HL-60/S4 (cell line): Measurements from ENCODE around the gene BIRC2.

Source experiments
- in situ Hi-C: fragments of 300-500 bp; cut with MboI; formaldehyde crosslinking; loops from 2 replicates; pipeline ENCODE4 v1.14.3; 2022; ENCODE audit warnings: low sequenced_read_pairs

The BIRC2 gene

DNA sequence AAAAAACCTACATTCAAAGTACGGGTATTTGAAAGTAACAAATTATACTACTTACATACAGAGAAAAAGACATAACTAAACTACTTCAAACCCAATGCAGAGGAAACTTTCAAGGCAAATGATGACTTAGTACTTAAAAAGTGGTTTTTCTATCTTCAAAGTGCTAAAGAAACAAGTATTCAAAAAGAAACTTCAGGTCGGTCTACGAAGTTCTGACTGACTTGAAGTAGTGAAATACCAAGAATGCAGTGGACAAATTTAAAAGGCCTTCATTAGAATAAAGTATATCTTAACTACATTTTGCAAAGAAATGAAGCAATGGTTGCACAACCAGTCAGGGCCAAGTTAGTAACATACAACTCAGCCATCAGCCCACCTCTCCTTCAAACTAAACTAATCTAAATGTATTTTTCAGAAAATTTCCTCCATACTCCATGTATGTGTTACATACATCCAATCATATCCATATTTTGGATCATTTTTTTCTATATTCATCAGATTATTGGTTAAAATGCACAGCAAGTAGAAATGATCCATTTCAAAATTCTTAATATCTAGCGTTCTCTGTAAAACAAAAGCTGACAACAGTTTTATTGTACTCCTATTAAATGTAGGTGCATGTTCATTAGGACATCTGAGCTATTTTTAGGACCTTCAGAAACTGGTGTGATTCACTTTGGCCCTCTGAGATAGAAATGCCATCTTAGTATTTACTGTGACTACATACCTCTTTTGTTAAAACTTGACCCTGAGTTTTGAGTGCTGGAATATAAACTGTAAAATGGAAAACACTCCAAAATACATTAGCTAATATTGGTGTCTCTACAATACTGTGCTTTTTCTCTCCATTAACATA lies 49.9 kb downstream of the BIRC2 start:
- in situ Hi-C loops, result loop anchor here (25.0 kb wide), 1 partner anchor 90 kb away; no protein-coding TSS in a partner anchor

- in situ Hi-C loops, result loop anchor here (25.0 kb wide), 1 partner anchor 89 kb away; no protein-coding TSS in a partner anchor
These were observed 51.3 kb downstream of the BIRC2 start for GRCh38 chr11:102398297-102398696.

DNA sequence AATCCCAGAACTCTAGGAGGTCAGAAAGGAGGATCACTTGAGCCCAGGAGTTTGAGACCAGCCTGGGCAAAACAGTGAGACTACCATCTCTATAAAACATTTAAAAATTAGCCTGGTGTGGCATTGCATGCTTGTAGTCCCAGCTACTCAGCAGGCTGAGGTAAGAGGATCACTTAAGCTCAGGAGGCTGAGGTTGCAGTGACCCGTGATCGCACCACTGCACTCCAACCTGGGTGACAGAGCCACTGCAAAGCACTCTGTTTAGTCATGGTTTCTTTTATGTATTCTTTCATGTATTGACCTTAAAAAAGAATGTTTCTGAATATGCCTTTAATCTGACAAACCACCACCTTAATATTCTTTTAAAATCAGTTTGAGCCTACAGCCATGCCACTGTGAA lies 52.2 kb downstream of the BIRC2 start:
- in situ Hi-C loops, result loop anchor here (25.0 kb wide), 1 partner anchor 88 kb away; no protein-coding TSS in a partner anchor

DNA sequence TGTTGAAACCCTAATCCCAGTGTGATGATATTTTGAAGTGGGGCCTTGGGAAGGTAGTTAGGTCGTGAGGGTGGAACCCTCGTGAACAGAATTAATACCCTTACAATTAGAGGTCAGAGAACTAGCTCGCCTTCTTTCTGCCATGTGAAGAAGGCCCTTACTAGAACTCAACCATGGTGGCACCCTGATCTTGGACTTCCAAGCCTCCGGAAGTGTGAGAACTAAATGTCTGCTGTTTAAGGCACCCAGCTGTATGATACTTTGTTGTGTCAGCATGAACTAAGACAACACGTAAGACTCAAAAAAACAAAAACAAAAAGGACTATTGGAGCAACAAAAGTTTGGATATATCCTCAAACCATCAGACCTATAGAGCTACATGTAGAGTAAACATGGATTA lies 53.6 kb downstream of the BIRC2 start:
- in situ Hi-C loops, result no loop called here

GRCh38 chr11:102401905-102402304 lies 54.9 kb downstream of the BIRC2 start:
- in situ Hi-C loops, result no loop called here

DNA sequence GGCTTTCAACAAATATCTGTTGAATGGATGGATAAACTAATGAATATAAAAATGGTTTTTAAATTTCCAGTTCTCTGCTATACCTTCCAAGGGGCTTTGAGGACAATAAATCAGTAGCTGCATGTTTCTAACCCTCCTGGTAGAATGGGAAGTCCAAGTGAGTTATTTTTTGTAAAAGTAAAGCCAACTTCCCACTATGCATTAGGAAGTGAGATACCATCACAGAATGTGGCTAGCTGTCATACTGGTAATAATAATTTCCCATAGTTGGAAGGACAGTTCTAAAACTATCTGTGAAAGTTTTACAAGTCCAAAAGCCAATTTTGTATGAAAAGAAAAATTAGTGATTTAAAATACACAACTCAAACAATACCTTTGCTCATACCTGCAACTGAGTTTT lies 55.5 kb downstream of the BIRC2 start:
- in situ Hi-C loops, result no loop called here

DNA sequence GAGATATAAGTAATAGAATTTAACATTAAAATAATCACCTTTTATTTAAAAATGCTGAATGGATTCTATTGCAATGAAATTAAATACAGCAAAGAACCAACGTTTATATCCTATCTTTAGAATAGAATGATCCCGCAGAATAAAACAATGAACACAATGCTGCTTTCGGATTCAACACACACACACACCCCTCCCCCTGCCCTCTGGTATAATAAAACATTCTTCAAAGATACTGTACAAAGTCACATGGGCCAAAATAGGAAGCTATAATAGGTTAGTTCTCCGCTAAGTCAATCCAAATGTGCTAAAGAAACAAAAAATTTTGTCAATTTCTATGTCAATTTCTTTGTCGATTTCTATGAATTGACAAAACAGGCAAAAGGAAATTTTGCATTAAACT lies 58.5 kb downstream of the BIRC2 start:
- in situ Hi-C loops, result no loop called here

DNA sequence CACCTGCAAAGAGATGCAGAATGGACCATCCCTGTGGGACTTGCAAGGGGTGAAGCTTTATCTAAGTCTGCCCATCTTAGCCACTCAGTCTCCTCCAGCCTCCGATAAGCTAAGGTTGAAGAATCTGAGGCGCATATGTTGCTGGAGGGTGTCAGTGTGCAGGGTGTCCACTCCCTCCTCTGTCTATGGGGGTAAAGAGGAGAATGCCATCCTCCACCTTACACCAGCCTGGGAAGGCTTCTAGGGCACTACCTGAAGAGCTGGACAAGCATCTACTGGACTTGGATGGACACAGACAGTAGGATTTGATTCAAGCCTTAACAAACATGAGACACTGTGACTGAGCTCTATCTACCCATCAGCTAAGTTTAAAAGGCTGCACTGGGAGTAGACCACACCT lies 59.1 kb downstream of the BIRC2 start:
- in situ Hi-C loops, result no loop called here

DNA sequence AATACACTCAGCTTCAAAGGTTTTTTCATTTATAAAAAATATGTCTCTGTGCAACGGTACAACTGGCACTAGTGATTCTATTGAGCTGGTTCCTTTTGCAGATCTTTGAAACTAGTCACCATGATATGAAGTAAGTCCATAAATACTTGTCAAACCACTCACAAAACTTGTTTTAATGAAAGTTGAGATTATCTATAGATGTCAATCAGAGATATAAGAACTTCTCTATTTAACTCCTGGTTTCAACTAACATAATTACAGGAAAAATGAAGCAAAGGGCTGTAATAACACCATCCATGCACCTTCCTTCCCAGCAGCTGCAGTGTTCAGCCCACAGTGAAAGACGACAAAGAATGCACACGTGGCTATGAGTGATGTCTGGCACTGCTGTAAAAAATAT lies 60.9 kb downstream of the BIRC2 start:
- in situ Hi-C loops, result no loop called here

DNA sequence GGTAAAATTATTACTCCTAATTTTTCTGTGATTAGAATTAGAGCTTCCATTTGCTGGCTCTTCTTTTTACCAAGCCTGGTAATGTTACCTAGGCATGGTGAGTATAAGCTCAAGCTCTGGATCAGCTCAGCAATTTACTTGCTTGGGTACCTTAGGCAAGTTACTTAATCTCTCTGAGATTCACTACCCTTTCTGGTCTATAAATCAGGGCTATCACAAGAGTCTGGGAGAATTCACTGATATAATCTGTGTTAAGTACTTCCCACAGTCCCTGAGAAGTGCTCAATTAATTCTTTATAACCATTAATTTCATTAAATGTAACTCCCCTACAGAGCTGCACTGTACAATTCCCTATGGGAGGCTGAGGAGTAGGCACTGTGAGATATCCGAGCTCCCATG lies 61.3 kb downstream of the BIRC2 start:
- in situ Hi-C loops, result no loop called here

DNA sequence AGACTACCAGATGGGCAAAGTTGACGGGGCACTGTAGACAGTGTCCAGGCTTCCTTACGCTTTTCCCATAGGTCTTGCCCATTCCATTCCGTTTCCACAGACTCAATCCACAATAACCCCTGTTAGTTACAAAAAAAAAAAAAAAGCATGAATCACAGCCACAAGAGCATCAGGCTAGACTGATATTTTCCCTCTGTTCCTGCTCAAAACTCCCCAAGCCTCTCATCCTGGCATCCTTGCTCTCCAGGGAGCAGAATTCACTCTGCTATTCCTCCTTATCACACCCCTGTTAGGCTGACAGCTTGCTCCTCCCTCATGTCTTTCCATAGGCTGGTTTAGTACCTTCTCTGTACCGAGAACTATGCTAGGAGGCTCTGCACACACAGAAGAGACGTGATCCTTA lies 63.4 kb downstream of the BIRC2 start:
- in situ Hi-C loops, result no loop called here

- in situ Hi-C loops, result no loop called here
These were observed 64.1 kb downstream of the BIRC2 start for GRCh38 chr11:102411142-102411541.

DNA sequence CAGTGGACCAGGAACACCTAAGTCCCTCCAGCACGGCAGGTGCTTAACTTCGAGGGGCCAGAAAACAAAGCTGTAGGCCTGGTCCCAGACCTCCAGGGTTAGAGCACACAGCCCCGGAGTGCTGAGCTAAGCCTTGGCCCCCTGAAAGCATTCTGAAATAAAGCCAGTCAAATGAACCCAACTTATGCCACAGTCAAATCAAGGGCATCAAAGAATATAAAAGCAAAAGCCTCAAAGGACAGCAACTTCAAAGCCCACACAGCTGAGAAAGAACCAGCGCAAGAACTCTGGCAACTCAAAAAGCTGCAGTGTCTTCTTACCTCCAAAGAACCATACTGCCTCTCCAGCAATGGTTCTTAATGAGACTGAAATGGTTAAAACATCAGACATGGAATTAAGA lies 66.5 kb downstream of the BIRC2 start:
- in situ Hi-C loops, result no loop called here

- in situ Hi-C loops, result no loop called here
These were observed 67.5 kb downstream of the BIRC2 start for GRCh38 chr11:102414559-102414958.

GRCh38 chr11:102415304-102415916 lies 68.4 kb downstream of the BIRC2 start:
- in situ Hi-C loops, result no loop called here

- in situ Hi-C loops, result no loop called here
These were observed 70.0 kb downstream of the BIRC2 start for GRCh38 chr11:102416976-102417375.

DNA sequence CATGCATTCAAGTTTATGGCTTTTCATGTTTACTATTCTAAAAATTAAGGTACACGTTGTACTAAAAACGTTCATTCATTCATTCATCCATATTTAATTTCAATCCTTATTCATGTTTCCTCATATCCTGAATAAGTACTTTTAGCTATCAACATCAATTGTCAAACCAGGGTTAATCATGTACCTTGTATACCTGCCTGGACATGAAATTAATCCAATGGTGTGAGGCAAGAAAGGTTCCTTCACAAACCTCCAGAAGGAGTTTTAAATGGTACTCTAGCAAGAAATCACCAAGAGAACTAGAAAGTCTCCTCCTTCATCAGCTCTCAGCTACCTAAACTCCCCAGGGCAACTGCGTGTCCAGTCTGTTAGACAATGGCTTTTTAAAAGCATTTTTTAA lies 72.2 kb downstream of the BIRC2 start:
- in situ Hi-C loops, result no loop called here

DNA sequence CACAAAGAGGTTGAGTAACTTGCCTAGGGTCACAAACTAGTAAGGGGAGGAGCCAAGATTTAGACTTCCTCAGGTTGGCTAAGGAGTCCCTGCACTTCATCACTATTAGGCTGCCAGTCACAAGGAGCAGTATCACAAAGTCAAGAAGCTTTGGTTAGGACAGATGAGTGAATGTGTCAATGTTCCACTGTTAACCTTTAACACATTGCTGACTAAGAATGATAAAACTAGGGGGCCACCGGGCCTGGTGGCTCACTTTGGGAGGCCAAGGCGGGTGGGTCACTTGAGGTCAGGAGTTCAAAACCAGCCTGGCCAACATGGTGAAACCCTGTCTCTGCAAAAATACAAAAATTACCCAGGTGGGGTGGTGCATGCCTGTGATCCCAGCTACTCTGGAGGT lies 73.5 kb downstream of the BIRC2 start:
- in situ Hi-C loops, result no loop called here

DNA sequence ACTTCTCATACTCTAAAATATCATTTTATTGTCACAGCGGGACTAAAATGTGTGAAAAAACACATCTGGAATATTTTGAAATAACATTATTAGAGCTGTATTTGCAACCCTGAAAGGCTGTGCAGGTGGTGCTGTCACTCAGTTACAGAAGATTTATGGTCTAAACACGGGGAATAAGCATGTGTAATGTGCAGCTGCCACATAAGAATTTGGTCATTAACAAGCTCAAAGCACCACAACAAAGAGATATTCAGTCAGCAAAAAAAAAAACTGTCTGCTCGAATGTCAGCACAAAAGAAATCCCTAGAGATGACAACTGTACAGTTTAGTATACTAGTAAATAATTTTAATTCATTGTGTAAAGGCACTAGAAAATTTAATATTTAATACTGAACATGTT lies 74.2 kb downstream of the BIRC2 start:
- in situ Hi-C loops, result no loop called here

GRCh38 chr11:102422817-102423712 lies 76.1 kb downstream of the BIRC2 start:
- in situ Hi-C loops, result no loop called here

GRCh38 chr11:102423936-102424335 lies 76.9 kb downstream of the BIRC2 start:
- in situ Hi-C loops, result no loop called here
